ENCODE measurements around the gene HOXC9. TPM values are rescaled to one million over a fixed set of nuclear protein-coding genes. Genes with fewer than 3 reads are reported as not detected.

Gene HOXC9
- total RNA-seq, 4 donors from 2014 or later: 1.7 to 13.2 (median 1.9) TPM; not detected in 1

GRCh38 chr12:53956251-53956887 is 43.6 kb upstream of the HOXC9 start:
- TF ChIP-seq POLR2A (IDR thresholded peaks at IDR 0.05) (no peak), CTCF (IDR thresholded peaks at IDR 0.05) (no peak)

GRCh38 chr12:53956914-53957536 is 42.9 kb upstream of the HOXC9 start:
- peaks cover 0 to 13% (median 0%) of the 10 kb centered on the region in 4 donors for H3K9me3 ChIP-seq
- H3K4me3 ChIP-seq: no peak overlapping the region
- peaks cover 0 to 94% of the 10 kb centered on the region in 2 donors for H3K27me3 ChIP-seq
- no peak overlapping the region for H3K27ac ChIP-seq
- no peak for DNase-seq
- H3K4me1 ChIP-seq: peaks cover 0 to 21% (median 2%) of the 10 kb centered on the region in 4 donors
- no peaks in the 10 kb centered on the region for H3K36me3 ChIP-seq
- TF ChIP-seq POLR2A (IDR thresholded peaks at IDR 0.05): no peak
- TF ChIP-seq CTCF (IDR thresholded peaks at IDR 0.05): no peak

More at GRCh38 chr12:53956251-53956887, 43.6 kb upstream of the HOXC9 start:
- Histone ChIP-seq H3K4me3 (no peak overlapping the region), H3K36me3 (no peaks in the 10 kb centered on the region), H3K27me3 (peaks cover 0 to 94% of the 10 kb centered on the region in 2 donors), H3K9me3 (peaks cover 0 to 13% (median 0%) of the 10 kb centered on the region in 4 donors), H3K27ac (no peak overlapping the region), H3K4me1 (peaks cover 0 to 17% (median 2%) of the 10 kb centered on the region in 4 donors)
- DNase-seq: no peak

- H3K36me3 ChIP-seq: no peaks in the 10 kb centered on the region
- peaks cover 0 to 6% (median 0%) of the 10 kb centered on the region in 4 donors for H3K9me3 ChIP-seq
- no peak overlapping the region for H3K27ac ChIP-seq
- peaks cover 0 to 92% of the 10 kb centered on the region in 2 donors for H3K27me3 ChIP-seq
- no peak overlapping the region for H3K4me3 ChIP-seq
- no peak for DNase-seq
- no peak for TF ChIP-seq POLR2A (IDR thresholded peaks at IDR 0.05)
- TF ChIP-seq CTCF (IDR thresholded peaks at IDR 0.05): no peak
- H3K4me1 ChIP-seq: peaks cover 0 to 21% (median 2%) of the 10 kb centered on the region in 4 donors
Measured at GRCh38 chr12:53958128-53958527, 41.8 kb upstream of the HOXC9 start.

- H3K4me1 ChIP-seq: peaks cover 0 to 21% (median 4%) of the 10 kb centered on the region in 4 donors
- DNase-seq: no peak
- H3K27ac ChIP-seq: no peak overlapping the region
- H3K4me3 ChIP-seq: no peak overlapping the region
- H3K36me3 ChIP-seq: no peaks in the 10 kb centered on the region
- no peak for TF ChIP-seq CTCF (IDR thresholded peaks at IDR 0.05)
- TF ChIP-seq POLR2A (IDR thresholded peaks at IDR 0.05): no peak
- peaks cover 0 to 93% of the 10 kb centered on the region in 2 donors for H3K27me3 ChIP-seq
- H3K9me3 ChIP-seq: peaks cover 0 to 4% (median 0%) of the 10 kb centered on the region in 4 donors
Measured at GRCh38 chr12:53959314-53959713, 40.6 kb upstream of the HOXC9 start.

DNA sequence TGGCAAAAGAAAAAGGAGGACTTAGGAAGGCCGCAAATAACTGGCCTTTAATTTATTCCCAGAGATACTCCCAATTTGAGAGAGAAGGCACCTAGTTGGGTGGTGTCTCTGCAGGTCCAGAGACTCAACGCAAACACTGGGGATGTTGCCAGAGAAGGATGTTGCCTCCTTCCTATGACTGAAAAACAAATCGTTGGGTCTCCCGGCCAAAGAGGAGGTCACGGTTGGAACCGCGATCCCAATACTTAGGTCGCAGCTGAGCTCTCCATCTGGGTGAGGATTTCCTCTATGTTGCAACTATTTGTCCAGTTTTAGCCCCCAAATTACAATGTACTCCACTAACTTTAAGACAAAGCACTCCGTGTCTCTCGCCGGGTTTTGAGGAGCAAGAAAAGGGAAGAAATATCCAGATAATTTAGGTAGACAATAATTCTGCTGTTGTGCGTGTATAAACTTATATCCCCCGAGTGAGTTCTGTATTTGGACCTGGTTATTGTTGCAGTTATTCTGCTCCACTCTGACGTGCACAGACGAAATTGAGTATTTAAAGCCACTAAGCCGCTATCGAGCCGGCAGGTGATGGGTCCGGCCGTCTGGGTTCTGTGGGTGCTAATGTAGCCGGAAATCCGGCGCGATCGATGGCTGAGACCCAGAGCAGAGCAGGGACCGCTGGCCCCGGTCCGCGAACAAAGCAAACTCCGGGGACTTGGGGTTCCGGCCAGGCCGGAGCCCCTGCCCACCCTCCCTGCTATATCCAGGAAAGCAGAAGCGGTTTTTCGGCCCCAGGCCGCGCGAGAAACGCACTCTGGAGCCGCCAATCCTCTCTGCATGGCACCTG is 39.6 kb upstream of the HOXC9 start:
- peaks cover 0 to 13% (median 4%) of the 10 kb centered on the region in 4 donors for H3K4me1 ChIP-seq
- no peaks in the 10 kb centered on the region for H3K36me3 ChIP-seq
- TF ChIP-seq POLR2A (IDR thresholded peaks at IDR 0.05) (no peak), CTCF (IDR thresholded peaks at IDR 0.05) (no peak)
- H3K27ac ChIP-seq: no peak overlapping the region
- H3K9me3 ChIP-seq: peaks cover 0 to 4% (median 0%) of the 10 kb centered on the region in 4 donors
- peaks cover 0 to 93% of the 10 kb centered on the region in 2 donors for H3K27me3 ChIP-seq
- no peak for DNase-seq
- H3K4me3 ChIP-seq: no peak overlapping the region
